Measurements from ENCODE around the gene PPME1.

PPME1 gene

DNA sequence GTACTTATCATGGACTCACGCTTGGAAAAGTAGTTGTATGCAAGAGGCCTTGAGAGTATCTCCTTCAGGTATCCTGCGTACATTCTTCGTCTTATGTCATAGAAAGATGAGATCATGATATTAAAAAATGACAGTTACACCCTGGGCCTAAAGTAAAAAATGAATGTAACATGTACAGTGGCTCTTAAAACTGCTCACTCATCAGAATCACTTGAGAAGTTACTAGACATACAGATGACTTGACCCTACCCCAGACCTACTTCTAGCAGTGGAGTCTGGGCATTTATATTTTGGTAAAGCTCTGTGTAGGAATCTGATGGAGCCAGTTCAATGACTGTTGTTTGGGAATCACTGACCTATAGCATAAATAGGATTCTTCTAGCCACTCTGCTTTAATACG lies 54.5 kb downstream of the PPME1 start:
- Histone ChIP-seq H3K4me3 (IDR thresholded peaks at IDR 0.05; ENCODE audit: insufficient read depth, low read depth, low read length) (no peak overlapping the region), H3K9ac (no peak overlapping the region), H3K36me3 (ENCODE audit: insufficient read depth) (no peaks in the 10 kb centered on the region; the same call in 1 of the 2 replicates), H3K27ac (no peak overlapping the region), H3K79me2 (ENCODE audit: insufficient read depth, low read depth) (no peaks in the 10 kb centered on the region), H4K20me1 (ENCODE audit: insufficient read depth) (no peaks in the 10 kb centered on the region), H3K4me2 (no peak overlapping the region), H3K27me3 (ENCODE audit: insufficient read depth, low read depth) (no peaks in the 10 kb centered on the region), H3K4me1 (ENCODE audit: low read depth, poor library complexity, severe bottlenecking) (no peaks in the 10 kb centered on the region), H2AFZ (ENCODE audit: low read depth) (no peak overlapping the region)
- TF ChIP-seq, protein P1, sequence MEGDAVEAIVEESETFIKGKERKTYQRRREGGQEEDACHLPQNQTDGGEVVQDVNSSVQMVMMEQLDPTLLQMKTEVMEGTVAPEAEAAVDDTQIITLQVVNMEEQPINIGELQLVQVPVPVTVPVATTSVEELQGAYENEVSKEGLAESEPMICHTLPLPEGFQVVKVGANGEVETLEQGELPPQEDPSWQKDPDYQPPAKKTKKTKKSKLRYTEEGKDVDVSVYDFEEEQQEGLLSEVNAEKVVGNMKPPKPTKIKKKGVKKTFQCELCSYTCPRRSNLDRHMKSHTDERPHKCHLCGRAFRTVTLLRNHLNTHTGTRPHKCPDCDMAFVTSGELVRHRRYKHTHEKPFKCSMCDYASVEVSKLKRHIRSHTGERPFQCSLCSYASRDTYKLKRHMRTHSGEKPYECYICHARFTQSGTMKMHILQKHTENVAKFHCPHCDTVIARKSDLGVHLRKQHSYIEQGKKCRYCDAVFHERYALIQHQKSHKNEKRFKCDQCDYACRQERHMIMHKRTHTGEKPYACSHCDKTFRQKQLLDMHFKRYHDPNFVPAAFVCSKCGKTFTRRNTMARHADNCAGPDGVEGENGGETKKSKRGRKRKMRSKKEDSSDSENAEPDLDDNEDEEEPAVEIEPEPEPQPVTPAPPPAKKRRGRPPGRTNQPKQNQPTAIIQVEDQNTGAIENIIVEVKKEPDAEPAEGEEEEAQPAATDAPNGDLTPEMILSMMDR (conservative IDR thresholded peaks at IDR 0.05; ENCODE audit: low read depth, low read length) = no peak

GRCh38 chr11:74226907-74227306 lies 55.8 kb downstream of the PPME1 start:
- no peak overlapping the region for H3K4me3 ChIP-seq (IDR thresholded peaks at IDR 0.05; ENCODE audit: insufficient read depth, low read depth, low read length)
- no peaks in the 10 kb centered on the region for H3K79me2 ChIP-seq (ENCODE audit: insufficient read depth, low read depth)
- TF ChIP-seq, protein P1 (conservative IDR thresholded peaks at IDR 0.05; ENCODE audit: low read depth, low read length) = no peak
- H3K27ac ChIP-seq = no peak overlapping the region
- H3K4me2 ChIP-seq = no peak overlapping the region
- H4K20me1 ChIP-seq (ENCODE audit: insufficient read depth) = no peaks in the 10 kb centered on the region
- no peak overlapping the region for H3K9ac ChIP-seq
- no peaks in the 10 kb centered on the region; the same call in 1 of the 2 replicates for H3K36me3 ChIP-seq (ENCODE audit: insufficient read depth)
- no peaks in the 10 kb centered on the region for H3K27me3 ChIP-seq (ENCODE audit: insufficient read depth, low read depth)
- no peaks in the 10 kb centered on the region for H3K4me1 ChIP-seq (ENCODE audit: low read depth, poor library complexity, severe bottlenecking)
- no peak overlapping the region for H2AFZ ChIP-seq (ENCODE audit: low read depth)

DNA sequence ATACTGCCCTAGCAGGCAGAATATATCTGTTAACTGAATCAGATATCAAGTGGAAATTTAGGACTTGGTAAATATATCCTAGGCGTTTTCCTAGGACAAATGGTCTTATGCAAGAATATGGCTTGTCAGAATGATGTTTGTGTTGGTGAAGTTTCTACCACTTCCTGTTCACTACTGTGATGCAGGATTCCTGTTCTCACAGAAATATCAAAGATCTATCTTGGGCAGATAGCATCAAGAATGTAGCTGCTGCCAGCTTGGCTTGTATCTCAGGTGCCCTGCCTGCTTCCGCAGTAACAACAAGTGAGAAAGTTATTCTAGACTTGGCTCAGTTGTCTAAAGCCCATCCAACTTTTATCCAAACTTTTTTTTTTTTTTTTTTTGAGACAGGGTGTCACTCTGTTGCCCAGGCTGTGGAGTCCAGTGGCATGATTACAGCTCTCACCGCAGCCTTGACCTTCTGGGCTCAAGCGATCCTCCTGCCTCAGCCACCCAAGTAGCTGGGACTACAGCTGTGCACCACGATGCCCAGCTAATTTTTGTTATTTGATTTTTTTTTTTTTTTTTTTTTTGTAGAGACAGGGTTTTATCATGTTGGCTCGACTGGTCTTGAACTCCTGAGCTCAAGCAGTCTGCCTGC lies 61.3 kb downstream of the PPME1 start:
- no peaks in the 10 kb centered on the region; the same call in 1 of the 2 replicates for H3K36me3 ChIP-seq (ENCODE audit: insufficient read depth)
- no peak overlapping the region for H3K4me3 ChIP-seq (IDR thresholded peaks at IDR 0.05; ENCODE audit: insufficient read depth, low read depth, low read length)
- no peaks in the 10 kb centered on the region for H3K27me3 ChIP-seq (ENCODE audit: insufficient read depth, low read depth)
- no peak overlapping the region for H3K27ac ChIP-seq
- no peaks in the 10 kb centered on the region for H3K4me1 ChIP-seq (ENCODE audit: low read depth, poor library complexity, severe bottlenecking)
- H2AFZ ChIP-seq (ENCODE audit: low read depth) = no peak overlapping the region
- TF ChIP-seq, protein P1 (conservative IDR thresholded peaks at IDR 0.05; ENCODE audit: low read depth, low read length) = no peak
- no peaks in the 10 kb centered on the region for H3K79me2 ChIP-seq (ENCODE audit: insufficient read depth, low read depth)
- no peak overlapping the region for H3K4me2 ChIP-seq
- H3K9ac ChIP-seq = no peak overlapping the region
- no peaks in the 10 kb centered on the region for H4K20me1 ChIP-seq (ENCODE audit: insufficient read depth)

DNA sequence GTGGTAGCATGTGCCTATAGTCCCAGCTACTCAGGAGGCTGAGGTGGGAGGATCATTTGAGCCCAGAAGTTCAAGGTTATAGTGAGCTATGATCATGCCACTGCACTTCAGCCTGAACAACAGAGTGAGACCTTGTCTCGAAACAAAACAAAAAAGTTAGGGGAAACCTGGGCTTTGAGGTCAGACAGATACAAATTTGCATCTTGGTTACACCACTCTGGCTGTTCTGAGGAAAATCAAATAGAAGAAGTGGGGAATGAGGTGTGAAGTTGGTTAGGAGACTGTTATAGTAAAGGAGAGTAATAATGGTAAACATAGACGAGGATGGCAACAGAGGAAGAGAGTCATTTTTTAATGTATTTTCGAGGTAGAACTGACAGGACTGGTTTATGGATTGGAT lies 62.6 kb downstream of the PPME1 start:
- Histone ChIP-seq H3K9ac (no peak overlapping the region), H3K4me3 (IDR thresholded peaks at IDR 0.05; ENCODE audit: insufficient read depth, low read depth, low read length) (no peak overlapping the region), H3K27ac (no peak overlapping the region), H3K27me3 (ENCODE audit: insufficient read depth, low read depth) (no peaks in the 10 kb centered on the region), H3K4me1 (ENCODE audit: low read depth, poor library complexity, severe bottlenecking) (no peaks in the 10 kb centered on the region), H3K79me2 (ENCODE audit: insufficient read depth, low read depth) (no peaks in the 10 kb centered on the region), H2AFZ (ENCODE audit: low read depth) (no peak overlapping the region), H3K4me2 (no peak overlapping the region), H3K36me3 (ENCODE audit: insufficient read depth) (no peaks in the 10 kb centered on the region; the same call in 1 of the 2 replicates), H4K20me1 (ENCODE audit: insufficient read depth) (no peaks in the 10 kb centered on the region)
- TF ChIP-seq, protein P1 (conservative IDR thresholded peaks at IDR 0.05; ENCODE audit: low read depth, low read length) = no peak
